Activated naive CD4-positive, alpha-beta T cell treated with anti-CD3 and anti-CD28 coated beads, Interleukin-2, amount 50 U/mL, for 16 hours (primary cell): ENCODE measurements around the gene PAX5.

Source experiments
- DNase-seq: peaks from one replicate; pipeline ENCODE4 v3.0.0-alpha.2; 2020

Gene PAX5

DNA sequence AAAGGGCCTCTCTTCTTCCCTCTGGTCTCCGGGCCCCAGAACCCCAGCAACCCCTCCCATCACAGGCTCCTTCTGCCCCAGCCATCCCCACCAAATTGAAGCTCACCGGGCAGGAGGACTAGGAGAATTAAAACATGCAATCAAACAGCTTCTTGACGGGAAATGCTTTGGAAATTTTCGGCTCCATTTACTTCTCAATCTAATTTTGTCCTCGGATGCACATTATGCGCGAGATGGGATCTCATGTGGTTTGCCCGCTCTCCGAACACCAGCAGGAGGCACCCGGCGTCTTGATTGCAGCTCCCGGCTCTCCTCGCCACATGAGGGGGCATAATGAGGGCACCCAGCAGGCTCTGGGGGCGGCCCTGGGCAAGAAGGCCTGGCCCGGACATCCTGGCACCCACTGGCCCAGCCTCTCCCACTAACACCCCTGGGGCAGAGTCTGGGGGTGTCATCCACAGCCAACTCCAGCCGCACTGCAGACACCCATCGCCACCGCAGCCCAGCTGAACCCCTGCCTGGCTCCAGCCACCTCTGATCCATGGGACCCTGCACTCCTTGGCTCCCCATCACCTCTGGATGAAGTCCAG is 135.5 kb downstream of the PAX5 start:
- no peak for DNase-seq

DNA sequence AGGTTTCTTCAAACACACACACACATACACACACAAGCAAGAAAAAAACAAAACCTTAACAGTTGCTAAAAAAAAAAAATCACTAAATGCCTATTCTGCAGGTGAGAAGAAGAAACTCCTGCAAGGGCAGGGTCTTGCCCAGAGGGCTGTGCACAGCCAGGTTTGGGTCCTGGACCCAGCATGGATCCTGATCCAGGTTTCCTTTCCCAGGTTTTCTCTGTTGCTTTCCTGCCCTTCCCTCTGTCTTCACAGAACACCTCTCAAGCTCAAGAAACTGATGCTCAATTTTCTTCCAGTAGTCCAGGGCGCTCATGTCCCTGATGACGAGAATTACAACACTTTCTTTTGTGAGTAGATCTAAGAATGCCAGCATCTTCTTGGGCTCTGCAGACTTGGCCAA is 136.6 kb downstream of the PAX5 start:
- no peak for DNase-seq

DNA sequence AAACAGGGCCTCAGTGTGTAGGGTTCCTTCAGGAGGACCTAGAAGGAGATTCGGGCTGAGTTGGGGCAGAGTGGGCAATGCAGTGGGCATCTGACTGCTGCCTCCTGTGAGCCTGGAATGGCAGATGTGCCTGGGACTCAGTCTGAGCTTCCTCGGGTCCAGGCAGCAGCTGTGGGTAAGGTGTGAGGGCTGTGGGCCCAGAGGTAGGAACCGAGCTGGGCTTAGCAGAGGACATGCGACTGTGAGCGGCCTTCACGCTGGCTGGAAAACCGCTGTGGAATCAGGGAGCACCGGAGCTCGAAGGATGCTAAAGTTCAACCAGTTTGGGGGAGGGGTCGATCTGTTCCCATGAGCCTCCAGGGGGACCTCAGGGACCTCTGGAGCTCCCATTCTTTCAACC is 137.0 kb downstream of the PAX5 start:
- no peak for DNase-seq

GRCh38 chr9:36896296-36896695 is 137.8 kb downstream of the PAX5 start:
- DNase-seq: no peak

- DNase-seq: no peak
Observed at GRCh38 chr9:36895744-36896260, 138.3 kb downstream of the PAX5 start.

GRCh38 chr9:36894695-36895310 is 139.3 kb downstream of the PAX5 start:
- DNase-seq: no peak

- no peak for DNase-seq
Observed at GRCh38 chr9:36893911-36894310, 140.2 kb downstream of the PAX5 start.

- no peak for DNase-seq
Observed at GRCh38 chr9:36893184-36893583, 140.9 kb downstream of the PAX5 start.

GRCh38 chr9:36892279-36892678 is 141.8 kb downstream of the PAX5 start:
- no peak for DNase-seq

- DNase-seq: no peak
Observed at GRCh38 chr9:36891341-36891811, 142.7 kb downstream of the PAX5 start.

DNA sequence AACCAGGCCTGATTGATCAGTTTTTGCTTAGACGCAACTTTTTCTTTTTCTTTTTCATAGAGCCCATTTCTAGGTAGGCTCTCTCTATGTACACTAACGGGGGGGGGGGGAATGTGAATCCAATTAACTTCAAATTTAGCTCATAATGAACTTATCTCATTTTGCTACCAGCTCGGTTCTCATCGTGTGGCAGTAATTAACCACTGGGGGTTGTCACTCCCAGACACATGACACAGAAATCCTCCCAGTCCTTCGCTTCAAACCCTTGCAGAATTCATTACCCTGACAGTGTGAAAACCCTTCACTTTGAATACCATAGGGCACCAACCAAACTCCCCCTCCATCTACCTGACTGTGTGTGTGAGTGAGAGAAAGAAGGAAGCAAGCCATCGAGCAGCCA is 144.2 kb downstream of the PAX5 start:
- DNase-seq: no peak

- DNase-seq: no peak
Observed at GRCh38 chr9:36888551-36888950, 145.5 kb downstream of the PAX5 start.

GRCh38 chr9:36884721-36885120 is 149.3 kb downstream of the PAX5 start:
- DNase-seq: no peak

GRCh38 chr9:36882594-36882993 is 151.5 kb downstream of the PAX5 start:
- no peak for DNase-seq

- no peak for DNase-seq
Observed at GRCh38 chr9:36881743-36882441, 152.2 kb downstream of the PAX5 start.

DNA sequence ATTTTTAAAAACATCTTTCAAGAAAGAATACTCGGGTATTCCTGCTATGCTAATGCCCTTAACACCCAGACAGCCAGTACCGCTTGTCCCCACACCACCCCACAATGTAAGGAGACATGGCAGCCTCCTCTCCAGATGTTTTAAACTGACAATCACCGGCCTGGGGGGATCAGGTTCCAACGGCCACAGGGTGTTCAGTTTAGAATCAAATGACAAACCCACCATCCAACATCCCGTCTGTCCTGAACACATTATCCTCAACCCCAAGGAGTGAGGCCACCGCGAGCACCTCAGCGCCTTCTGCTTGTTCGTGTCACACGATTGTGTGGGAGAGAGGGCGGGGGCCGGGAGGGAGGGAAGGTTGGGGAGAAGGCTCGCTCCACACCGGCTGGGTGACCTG is 152.8 kb downstream of the PAX5 start:
- DNase-seq: no peak

DNA sequence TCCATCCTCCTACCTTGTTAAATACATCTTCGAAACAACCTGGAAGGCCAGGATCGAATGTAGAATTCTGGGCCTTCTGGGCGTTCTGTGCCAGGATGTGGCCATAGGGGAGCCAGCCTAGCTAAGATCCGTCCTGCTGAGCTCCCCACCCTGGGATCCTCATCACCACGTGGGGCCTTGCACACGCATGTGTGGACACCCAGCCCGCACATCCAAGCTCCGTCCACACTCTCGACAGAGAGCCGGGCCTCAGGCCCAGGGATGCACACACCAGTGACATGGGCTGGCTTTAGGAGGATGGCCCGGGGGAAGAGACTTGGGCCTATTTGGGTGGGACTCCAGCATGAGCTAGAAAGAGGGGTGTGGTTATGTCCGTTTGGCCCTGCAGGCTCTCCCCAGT is 154.0 kb downstream of the PAX5 start:
- DNase-seq: no peak

DNA sequence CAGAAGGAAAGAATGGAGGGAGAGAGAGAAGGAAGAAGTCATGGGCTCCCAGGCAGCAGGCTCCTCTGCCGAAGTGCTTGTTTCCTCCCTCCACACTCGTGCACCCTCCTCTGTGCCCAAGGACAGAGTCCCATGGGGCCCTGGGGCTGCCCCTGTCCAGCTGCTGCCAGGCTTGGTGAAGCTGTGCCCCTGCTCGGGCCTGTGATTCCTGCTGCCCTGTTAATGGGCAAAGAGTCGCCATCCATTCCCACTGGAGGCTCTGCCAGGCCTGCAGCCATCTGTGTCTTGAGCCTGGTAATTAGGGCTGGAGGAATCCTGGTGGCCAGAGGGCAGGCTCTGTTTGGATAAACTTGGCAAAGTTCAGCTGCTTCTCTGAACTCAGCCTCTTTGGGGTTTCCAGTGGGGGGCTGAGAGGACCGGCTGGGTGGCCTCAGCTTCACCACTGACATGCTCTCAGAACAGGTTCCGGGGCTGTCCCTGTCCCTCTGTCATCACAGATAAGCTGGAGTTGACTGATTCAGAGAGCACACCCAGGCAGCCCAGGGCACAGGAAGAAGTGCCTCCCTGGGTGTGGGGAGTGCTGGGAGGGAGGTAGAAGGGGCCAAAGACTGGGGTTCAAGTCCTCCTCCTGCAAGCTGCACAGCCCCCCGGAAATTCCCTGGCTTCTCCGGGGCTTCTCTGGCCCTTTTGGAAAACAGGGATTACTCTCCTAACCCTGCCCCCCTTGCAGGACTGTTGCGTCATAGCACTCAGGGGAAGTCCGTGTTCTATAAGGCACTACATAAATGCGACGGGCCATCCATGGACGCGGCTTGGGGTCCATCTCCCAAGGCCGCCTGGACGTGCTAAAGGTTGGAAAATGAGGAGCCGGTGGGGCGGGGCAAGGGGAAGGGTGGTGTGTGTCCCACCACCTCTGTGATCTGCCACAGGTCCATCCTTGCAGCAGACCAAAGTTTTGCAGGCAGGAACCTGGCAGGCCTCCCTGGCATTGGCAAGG is 154.8 kb downstream of the PAX5 start:
- no peak for DNase-seq

GRCh38 chr9:36877239-36877638 is 156.8 kb downstream of the PAX5 start:
- no peak for DNase-seq

DNA sequence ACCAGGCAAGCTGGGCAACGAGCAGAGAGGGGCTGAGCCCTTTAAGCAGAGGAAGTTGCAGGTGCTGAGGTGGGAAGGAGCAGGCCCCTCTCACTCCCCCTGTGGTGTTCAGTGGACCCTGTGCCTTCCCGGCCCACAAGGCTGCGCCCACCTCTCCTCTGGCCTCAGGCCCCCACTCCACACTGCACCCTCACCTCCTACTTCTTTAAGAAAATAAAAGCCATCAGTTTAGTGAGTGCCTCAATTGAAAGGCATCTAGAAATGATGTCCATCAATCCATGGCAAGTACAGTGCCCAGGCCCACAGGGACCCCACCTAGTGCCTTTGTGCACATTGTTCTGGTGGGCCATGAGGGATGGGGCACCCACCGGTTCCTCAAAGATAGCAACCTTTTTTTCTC is 158.0 kb downstream of the PAX5 start:
- DNase-seq: no peak

DNA sequence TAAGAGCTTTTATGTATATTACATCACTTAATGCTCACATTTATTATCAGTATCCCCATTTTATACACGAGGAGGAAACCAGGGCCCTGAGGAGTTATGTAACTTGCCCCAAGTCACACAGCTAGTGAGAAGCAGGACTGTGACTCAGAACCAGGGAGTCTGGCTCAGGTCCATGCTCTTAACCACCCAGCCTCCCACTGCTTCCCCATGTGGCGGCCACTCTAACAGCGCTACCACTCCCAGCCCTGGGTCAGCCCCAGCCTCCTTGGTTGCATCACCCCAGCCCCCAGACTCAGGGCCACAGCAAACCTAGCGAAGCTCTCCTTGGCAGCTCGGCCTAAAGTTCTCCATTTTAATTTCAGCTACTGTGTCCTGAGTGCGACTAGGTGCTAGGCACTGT is 159.1 kb downstream of the PAX5 start:
- DNase-seq: no peak

DNA sequence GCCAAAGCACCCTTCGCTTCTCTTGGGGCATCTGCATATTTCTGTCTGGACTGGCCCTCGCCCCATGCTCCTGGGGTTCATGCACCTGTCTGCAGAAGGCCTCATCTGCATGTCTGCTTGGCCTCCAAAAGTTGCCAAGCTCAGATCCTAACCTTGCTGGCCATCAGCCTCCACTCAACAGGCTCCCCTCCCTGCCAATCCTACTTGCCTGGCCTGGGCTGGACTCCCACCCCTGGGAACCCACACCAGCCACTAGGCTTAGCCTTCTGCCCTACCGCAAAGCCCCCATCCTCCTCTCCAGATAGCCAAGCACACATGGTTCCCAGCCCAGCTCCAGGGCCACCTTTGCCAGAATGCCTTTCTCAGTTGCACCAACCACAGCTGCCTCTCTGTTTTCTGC is 159.8 kb downstream of the PAX5 start:
- DNase-seq: no peak
